Calu3 (cell line): Measurements from ENCODE around the gene DCLK1. TPM values are rescaled to one million over a fixed set of nuclear protein-coding genes. Genes with fewer than 3 reads are reported as not detected.

Experiments used
- BruUV-seq: library from RNA; stranded (reverse); fragments of 400-500 nt; replicated peaks from 2 replicates; lab custom pipeline; 2021; lab: Mats Ljungman, UMichigan
- CTCF ChIA-PET: fragments of 300-600 bp; sonication (Branson Sonifier 250); formaldehyde crosslinking; loops from one replicate; lab custom pipeline; 2022; ENCODE audit warnings: antibody characterized with exemption; lab: Charles Lee
- DNase-seq: peaks from one replicate; pipeline ENCODE4 v3.0.0; 2022
- H3K27ac Mint-ChIP-seq: one replicate; pipeline ENCODE4 v1.8.0; 2022; ENCODE audit warnings: mixed read lengths; ENCODE audit not compliant: unreplicated experiment
- H3K27me3 Mint-ChIP-seq: one replicate; pipeline ENCODE4 v1.8.0; 2022; ENCODE audit warnings: mixed read lengths; ENCODE audit not compliant: unreplicated experiment
- H3K36me3 Mint-ChIP-seq: one replicate; pipeline ENCODE4 v1.8.0; 2022; ENCODE audit warnings: mild to moderate bottlenecking, moderate library complexity, mixed read lengths; ENCODE audit not compliant: insufficient read depth, unreplicated experiment
- H3K4me1 Mint-ChIP-seq: one replicate; pipeline ENCODE4 v1.8.0; 2022; ENCODE audit warnings: mild to moderate bottlenecking, low read depth, mixed read lengths; ENCODE audit not compliant: unreplicated experiment
- H3K4me3 Mint-ChIP-seq: one replicate; pipeline ENCODE4 v1.8.0; 2022; ENCODE audit warnings: mild to moderate bottlenecking, low read depth, moderate library complexity, mixed read lengths; ENCODE audit not compliant: unreplicated experiment
- H3K9me3 Mint-ChIP-seq: one replicate; pipeline ENCODE4 v1.8.0; 2022; ENCODE audit warnings: low read depth, mixed read lengths; ENCODE audit not compliant: unreplicated experiment
- intact Hi-C: fragments of 100-400 bp; cut with micrococcal nuclease; formaldehyde crosslinking; loops from one replicate; pipeline ENCODE4 v1.10.0; 2022; ENCODE audit not compliant: unreplicated experiment
- total RNA-seq: library from RNA; stranded (reverse); gene quantifications from 2 replicates; pipeline ENCODE4 v1.2.3, GENCODE V29; 2022
- TF ChIP-seq, protein P1 (sequence below): fragments of 200-600 bp; IDR thresholded peaks from one replicate; pipeline ENCODE4 v1.8.0; 2022; ENCODE audit warnings: antibody characterized with exemption; ENCODE audit not compliant: unreplicated experiment

Gene DCLK1
- total RNA-seq, 1 experiment from 2014 or later: not detected

DNA sequence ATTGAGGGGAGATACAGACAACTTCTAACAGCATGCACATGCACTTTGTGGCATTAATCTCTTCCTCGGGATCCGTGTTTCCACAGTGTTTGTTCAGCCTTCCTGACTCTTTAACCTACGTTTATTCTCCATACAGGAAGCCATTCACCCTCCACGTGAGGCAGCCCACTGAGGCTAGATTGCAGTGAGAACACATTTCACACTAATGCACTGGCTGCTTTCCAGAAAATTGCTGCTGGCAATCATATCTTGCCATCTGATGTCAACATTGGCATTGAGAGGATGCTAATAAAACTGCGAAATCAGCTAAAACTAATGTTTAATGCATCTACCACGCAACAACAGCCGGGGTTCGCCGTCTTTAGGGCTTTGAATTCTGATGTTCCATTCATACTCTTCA lies 30.0 kb downstream of the DCLK1 start:
- no peak for DNase-seq
- CTCF ChIA-PET: no interaction called here
- intact Hi-C loops: no loop called here
- Mint-ChIP-seq H3K4me1 (no peaks in the 10 kb centered on the region), H3K4me3 (no peak overlapping the region), H3K9me3 (no peaks in the 10 kb centered on the region), H3K27me3 (peaks cover 25% of the 10 kb centered on the region), H3K36me3 (no peaks in the 10 kb centered on the region), H3K27ac (no peak overlapping the region)
- TF ChIP-seq, protein P1, sequence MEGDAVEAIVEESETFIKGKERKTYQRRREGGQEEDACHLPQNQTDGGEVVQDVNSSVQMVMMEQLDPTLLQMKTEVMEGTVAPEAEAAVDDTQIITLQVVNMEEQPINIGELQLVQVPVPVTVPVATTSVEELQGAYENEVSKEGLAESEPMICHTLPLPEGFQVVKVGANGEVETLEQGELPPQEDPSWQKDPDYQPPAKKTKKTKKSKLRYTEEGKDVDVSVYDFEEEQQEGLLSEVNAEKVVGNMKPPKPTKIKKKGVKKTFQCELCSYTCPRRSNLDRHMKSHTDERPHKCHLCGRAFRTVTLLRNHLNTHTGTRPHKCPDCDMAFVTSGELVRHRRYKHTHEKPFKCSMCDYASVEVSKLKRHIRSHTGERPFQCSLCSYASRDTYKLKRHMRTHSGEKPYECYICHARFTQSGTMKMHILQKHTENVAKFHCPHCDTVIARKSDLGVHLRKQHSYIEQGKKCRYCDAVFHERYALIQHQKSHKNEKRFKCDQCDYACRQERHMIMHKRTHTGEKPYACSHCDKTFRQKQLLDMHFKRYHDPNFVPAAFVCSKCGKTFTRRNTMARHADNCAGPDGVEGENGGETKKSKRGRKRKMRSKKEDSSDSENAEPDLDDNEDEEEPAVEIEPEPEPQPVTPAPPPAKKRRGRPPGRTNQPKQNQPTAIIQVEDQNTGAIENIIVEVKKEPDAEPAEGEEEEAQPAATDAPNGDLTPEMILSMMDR: no peak
- BruUV-seq: no TSS peak

DNA sequence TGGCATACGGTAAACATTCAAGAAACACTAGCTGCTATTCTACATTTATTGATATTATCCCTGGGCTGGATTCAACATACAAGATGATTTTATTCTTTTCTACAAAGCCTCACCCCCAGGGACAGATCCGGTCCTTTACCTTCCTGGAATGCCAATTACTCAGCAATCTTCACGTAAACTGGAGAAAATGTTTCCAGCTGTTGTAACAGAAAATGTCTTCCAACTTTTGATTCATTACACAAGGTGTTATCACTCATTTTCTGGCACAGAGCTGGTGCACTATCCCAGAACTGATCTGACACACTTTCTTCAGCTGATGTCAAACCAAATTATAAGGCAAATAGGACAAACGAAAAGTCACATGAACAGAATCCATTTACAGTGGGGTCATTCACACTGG lies 33.1 kb downstream of the DCLK1 start:
- no peak overlapping the region for H3K27ac Mint-ChIP-seq
- no peaks in the 10 kb centered on the region for H3K4me1 Mint-ChIP-seq
- CTCF ChIA-PET: no interaction called here
- no peak for DNase-seq
- no peak overlapping the region for H3K4me3 Mint-ChIP-seq
- H3K27me3 Mint-ChIP-seq: peaks cover 27% of the 10 kb centered on the region
- H3K36me3 Mint-ChIP-seq: no peaks in the 10 kb centered on the region
- intact Hi-C loops: no loop called here
- no TSS peak for BruUV-seq
- no peaks in the 10 kb centered on the region for H3K9me3 Mint-ChIP-seq
- TF ChIP-seq, protein P1: no peak

DNA sequence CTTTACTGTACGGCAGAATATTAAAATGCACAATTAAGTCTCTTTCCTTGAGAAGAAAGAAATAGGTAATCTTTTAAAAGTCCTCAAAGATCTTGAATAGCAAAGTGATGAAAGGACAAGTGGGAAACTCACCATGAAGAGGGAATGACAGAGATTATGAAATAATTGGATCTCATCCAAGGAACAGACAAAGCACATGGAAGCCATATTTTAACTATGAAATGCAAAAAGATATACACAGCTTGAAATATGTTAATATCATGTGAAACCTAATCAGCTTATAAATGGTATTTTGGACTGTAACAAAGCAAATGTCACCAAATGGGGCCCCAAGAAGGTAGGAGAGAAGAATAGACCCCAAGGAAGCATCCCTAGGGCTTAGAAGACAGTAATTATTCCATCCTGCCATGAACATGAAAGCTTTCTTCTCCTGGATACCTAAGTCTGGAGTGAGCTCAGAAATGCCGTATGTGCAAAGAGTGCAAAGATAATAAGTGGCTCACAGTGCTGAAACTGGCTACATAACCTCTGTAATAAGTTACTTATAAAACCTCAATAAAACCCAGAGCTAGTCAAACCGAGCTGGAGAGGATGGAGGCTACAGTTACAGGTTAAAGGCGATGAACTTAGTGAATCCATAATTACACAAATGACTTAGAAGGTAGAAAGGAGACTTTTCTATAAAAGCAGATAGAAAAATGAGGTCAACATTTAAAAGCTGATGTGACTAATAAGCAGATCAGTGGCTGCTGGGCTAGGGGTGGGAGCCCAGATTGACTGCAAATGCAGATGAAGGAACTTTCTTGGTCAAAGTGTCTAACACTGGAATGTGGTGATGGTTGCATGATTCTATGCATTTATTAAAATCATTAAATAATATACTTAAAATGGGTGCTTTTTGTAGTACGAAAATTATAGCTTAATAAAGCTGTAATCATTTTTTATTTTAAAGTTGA lies 34.4 kb downstream of the DCLK1 start:
- no peak for DNase-seq
- no TSS peak for BruUV-seq
- Mint-ChIP-seq H3K27me3 (peaks cover 30% of the 10 kb centered on the region), H3K4me3 (no peak overlapping the region), H3K36me3 (no peaks in the 10 kb centered on the region), H3K9me3 (peaks cover 2% of the 10 kb centered on the region), H3K27ac (no peak overlapping the region), H3K4me1 (no peaks in the 10 kb centered on the region)
- CTCF ChIA-PET: interaction anchor here (0.6 kb wide), 1 partner anchor 326 kb away, joined by 7 read pairs; no protein-coding TSS in a partner anchor
- TF ChIP-seq, protein P1: no peak
- intact Hi-C loops: no loop called here

GRCh38 chr13:36094478-36094877 lies 36.7 kb downstream of the DCLK1 start:
- Mint-ChIP-seq H3K9me3 (peaks cover 3% of the 10 kb centered on the region), H3K27ac (no peak overlapping the region), H3K36me3 (no peaks in the 10 kb centered on the region), H3K4me3 (no peak overlapping the region), H3K4me1 (no peaks in the 10 kb centered on the region), H3K27me3 (peaks cover 37% of the 10 kb centered on the region)
- CTCF ChIA-PET: no interaction called here
- TF ChIP-seq, protein P1: no peak
- BruUV-seq: no TSS peak
- intact Hi-C loops: no loop called here
- DNase-seq: no peak
